ENCODE data around the gene CINP. TPM values are rescaled to one million over a fixed set of nuclear protein-coding genes. Genes with fewer than 3 reads are reported as not detected.

Gene CINP
- total RNA-seq, 3 donors from 2014 or later, result 23.3 to 31.0 (median 26.7) TPM

DNA sequence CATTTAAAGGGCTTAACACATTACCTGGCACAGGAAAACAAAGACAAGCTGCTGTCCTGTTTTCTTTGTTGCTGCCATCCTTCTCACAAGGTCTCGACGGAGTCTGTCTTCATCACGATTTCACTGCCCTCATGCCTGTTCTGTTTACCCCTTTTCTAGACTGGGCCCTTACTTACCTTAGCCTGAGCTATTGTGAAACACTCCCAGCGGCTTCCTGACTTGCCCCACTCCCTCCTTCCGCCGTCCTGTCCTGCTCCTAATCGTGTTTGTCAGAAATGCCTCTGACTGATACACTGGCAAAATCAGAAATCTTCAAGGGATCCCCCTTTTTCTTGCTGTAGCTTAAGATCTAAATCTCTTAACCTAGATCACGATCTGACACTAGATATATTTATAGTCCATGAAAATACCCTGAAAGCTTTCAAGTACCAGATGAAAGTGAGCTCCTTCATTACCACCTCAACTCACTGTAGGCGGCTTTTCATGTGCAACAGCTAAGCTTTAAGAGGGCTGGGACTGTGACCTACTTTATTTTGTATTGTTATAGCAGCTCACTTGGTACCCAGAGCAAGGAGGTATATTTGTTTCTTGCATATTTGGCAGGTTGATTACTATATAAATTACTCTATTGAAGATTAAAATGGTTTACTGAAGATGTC is 32.2 kb upstream of the CINP start:
- no peak for DNase-seq
- intact Hi-C loops (cut with DNase I, micrococcal nuclease), result no loop called here

GRCh38 chr14:102392506-102392905 is 29.8 kb upstream of the CINP start:
- intact Hi-C loops (cut with DNase I, micrococcal nuclease), result no loop called here
- no peak for ATAC-seq
- no peak for TF ChIP-seq CTCF (IDR thresholded peaks at IDR 0.05)

More for the DNA sequence above, 32.2 kb upstream of the CINP start:
- no peak for ATAC-seq
- Histone ChIP-seq H3K36me3 (ENCODE audit: low read depth) (no peaks in the 10 kb centered on the region), H3K4me1 (ENCODE audit: low read depth) (peaks cover 5% of the 10 kb centered on the region), H3K4me3 (no peak overlapping the region), H3K9me3 (peaks cover 6% of the 10 kb centered on the region)
- no peak for TF ChIP-seq CTCF (IDR thresholded peaks at IDR 0.05)

GRCh38 chr14:102390064-102390855 is 27.6 kb upstream of the CINP start:
- no peak for TF ChIP-seq CTCF (IDR thresholded peaks at IDR 0.05)
- H3K4me1 ChIP-seq (ENCODE audit: low read depth), result peaks cover 11% of the 10 kb centered on the region
- intact Hi-C loops (cut with DNase I, micrococcal nuclease), result no loop called here
- H3K36me3 ChIP-seq (ENCODE audit: low read depth), result no peaks in the 10 kb centered on the region
- H3K4me3 ChIP-seq, result no peak overlapping the region
- ATAC-seq, result peak; percentile 85
- H3K9me3 ChIP-seq, result no peaks in the 10 kb centered on the region
- DNase-seq, result no peak

More at GRCh38 chr14:102392506-102392905, 29.8 kb upstream of the CINP start:
- no peak for DNase-seq
- Histone ChIP-seq H3K9me3 (no peaks in the 10 kb centered on the region), H3K4me1 (ENCODE audit: low read depth) (peaks cover 11% of the 10 kb centered on the region), H3K4me3 (no peak overlapping the region), H3K36me3 (ENCODE audit: low read depth) (no peaks in the 10 kb centered on the region)

- intact Hi-C loops (cut with DNase I, micrococcal nuclease), result no loop called here
These were observed 26.6 kb upstream of the CINP start for GRCh38 chr14:102389246-102389645.

GRCh38 chr14:102387086-102387485 is 24.4 kb upstream of the CINP start:
- Histone ChIP-seq H3K4me3 (no peak overlapping the region), H3K4me1 (ENCODE audit: low read depth) (peaks cover 11% of the 10 kb centered on the region), H3K9me3 (no peaks in the 10 kb centered on the region), H3K36me3 (ENCODE audit: low read depth) (no peaks in the 10 kb centered on the region)
- DNase-seq (no peak), ATAC-seq (no peak)
- no peak for TF ChIP-seq CTCF (IDR thresholded peaks at IDR 0.05)
- intact Hi-C loops (cut with DNase I, micrococcal nuclease), result no loop called here

More at GRCh38 chr14:102389246-102389645, 26.6 kb upstream of the CINP start:
- Histone ChIP-seq H3K9me3 (no peaks in the 10 kb centered on the region), H3K4me1 (ENCODE audit: low read depth) (peaks cover 11% of the 10 kb centered on the region), H3K4me3 (no peak overlapping the region), H3K36me3 (ENCODE audit: low read depth) (no peaks in the 10 kb centered on the region)
- ATAC-seq (no peak), DNase-seq (no peak)
- no peak for TF ChIP-seq CTCF (IDR thresholded peaks at IDR 0.05)
